ENCODE results near the gene ADGRG1. TPM values are rescaled to one million over a fixed set of nuclear protein-coding genes. Genes with fewer than 3 reads are reported as not detected.

Gene ADGRG1
- 0.89 and 2.4 TPM in 2 replicates for total RNA-seq

GRCh38 chr16:57628008-57628781, at the start of gene ADGRG1:
ADGRG1 (plus strand) TSS chr16:57628630; CDS start chr16:57650288, 21,658 bp downstream.

GRCh38 chr16:57668263-57668571, 39.8 kb downstream of the ADGRG1 start, which contains the start of gene ADGRG3:
ADGRG3 (plus strand) TSS chr16:57668306; CDS start chr16:57668348, 42 bp downstream.

GRCh38 chr16:57694725-57695679, 66.6 kb downstream of the ADGRG1 start, which contains the start of gene DRC7:
DRC7 (plus strand) TSS chr16:57694806; CDS start chr16:57697950, 3,144 bp downstream.

Other genes starting within 250 kb of the ADGRG1 start
- not detected in 2 replicates for gene CCL17, start 223.9 kb upstream of the ADGRG1 start, total RNA-seq
- gene CIAPIN1, start 181.2 kb upstream of the ADGRG1 start, total RNA-seq = 34.6 and 47.1 TPM in 2 replicates
- gene COQ9, start 181.2 kb upstream of the ADGRG1 start, total RNA-seq = 52.4 and 52.7 TPM in 2 replicates
- 90.2 and 115 TPM in 2 replicates for gene POLR2C, start 166.0 kb upstream of the ADGRG1 start, total RNA-seq
- 24.7 and 26.9 TPM in 2 replicates for gene DOK4, start 142.1 kb upstream of the ADGRG1 start, total RNA-seq
- 12.4 and 27.4 TPM in 2 replicates for gene CCDC102A, start 92.1 kb upstream of the ADGRG1 start, total RNA-seq
- gene ADGRG5, start 86.0 kb upstream of the ADGRG1 start, total RNA-seq = not detected in 2 replicates
- not detected in 2 replicates for gene ADGRG3, start 39.7 kb downstream of the ADGRG1 start, total RNA-seq
- 0.50 TPM in 1 of 2 replicates, not detected in the other for gene DRC7, start 66.2 kb downstream of the ADGRG1 start, total RNA-seq
- gene KATNB1, start 107.1 kb downstream of the ADGRG1 start, total RNA-seq = 21.1 and 26.7 TPM in 2 replicates
- gene KIFC3, start 173.9 kb downstream of the ADGRG1 start, total RNA-seq = 76.2 and 81.3 TPM in 2 replicates

All from uterine smooth muscle cell (primary cell).